Tibial artery (tissue), 4 donors: ENCODE measurements around the gene CTIF.

Experiments used
- DNase-seq, 2 donors: peaks; one replicate each; pipeline ENCODE4 v3.0.0-alpha.2; 2019
- H3K27ac ChIP-seq, 2 donors: fragments of 200-600 bp; sonication (generic) in 1 of 2; 1 replicate in 1 of 2; 2 replicates in 1 of 2; pipeline ENCODE4 v1.5.1; 2018 to 2019; ENCODE audit warnings: mild to moderate bottlenecking in 1 of 2
- H3K27me3 ChIP-seq, 2 donors: fragments of 200-600 bp; sonication (generic) in 1 of 2; one replicate each; pipeline versions ENCODE4 v1.5.1 to v1.6.0; 2016 to 2019
- H3K36me3 ChIP-seq, 3 donors: fragments of 200-600 bp; sonication (generic) in 2 of 3; one replicate each; pipeline ENCODE4 v1.5.1; 2016 to 2019; ENCODE audit warnings: mild to moderate bottlenecking in 2 of 3
- H3K4me1 ChIP-seq, 4 donors: fragments of 200-600 bp; sonication (generic) in 2 of 4; 1 replicate in 3 of 4; 2 replicates in 1 of 4; pipeline ENCODE4 v1.5.1; 2016 to 2019
- H3K4me3 ChIP-seq, 2 donors: fragments of 200-600 bp; sonication (generic) in 1 of 2; 1 replicate in 1 of 2; 2 replicates in 1 of 2; pipeline ENCODE4 v1.5.1; 2018 to 2019; ENCODE audit warnings: mild to moderate bottlenecking in 2 of 2
- H3K9me3 ChIP-seq, 3 donors: fragments of 200-600 bp; sonication (generic) in 1 of 3; one replicate each; pipeline ENCODE4 v1.5.1; 2016 to 2019
- intact Hi-C: fragments of 100-400 bp; cut with DNase I; formaldehyde crosslinking; loops from one replicate; pipeline ENCODE4 v1.15.0; 2023; ENCODE audit warnings: low total_unique reads
- TF ChIP-seq, protein P1 (sequence below), 2 experiments: fragments of 200-600 bp in 1 of 2; fragments of 450-650 bp in 1 of 2; IDR thresholded peaks; one replicate each; pipeline ENCODE4 v1.5.1; 2017 to 2019; ENCODE audit warnings: antibody characterized with exemption in 2 of 2, mild to moderate bottlenecking in 1 of 2, moderate library complexity in 1 of 2

CTIF gene

DNA sequence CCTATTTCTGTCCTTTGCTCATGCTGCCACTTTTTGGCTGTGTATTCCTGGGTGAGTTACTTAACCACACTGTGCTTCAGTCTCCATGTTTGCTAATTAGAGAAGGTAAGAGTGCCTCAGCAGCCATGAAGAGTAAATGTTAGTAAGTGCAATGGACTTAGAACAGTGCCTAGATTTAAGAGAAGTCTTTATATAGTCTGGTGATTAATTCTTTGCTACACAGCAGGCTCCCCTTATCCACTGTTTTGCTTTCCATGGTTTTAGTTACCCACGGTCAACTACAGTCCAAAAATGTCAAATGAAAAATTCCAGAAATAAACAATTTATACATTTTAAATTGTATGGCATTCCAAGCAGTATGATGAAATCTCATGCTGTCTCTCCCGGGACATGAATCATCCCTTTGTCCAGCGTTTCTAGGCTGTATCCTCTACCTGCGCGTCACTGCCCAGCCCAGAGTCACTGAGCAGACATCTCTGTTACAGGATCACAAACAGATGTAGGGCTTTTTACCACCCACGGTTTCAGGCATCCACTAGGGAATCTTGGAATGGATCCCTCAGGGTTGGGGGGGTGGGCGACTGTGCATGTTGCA is 91.0 kb downstream of the CTIF start:
- intact Hi-C loops, result no loop called here
- H3K4me3 ChIP-seq, result no peak overlapping the region
- H3K9me3 ChIP-seq, result no peaks in the 10 kb centered on the region
- peaks cover 0 to 6% (median 2%) of the 10 kb centered on the region in 4 donors for H3K4me1 ChIP-seq
- peaks cover 0 to 20% (median 15%) of the 10 kb centered on the region in 3 donors for H3K36me3 ChIP-seq
- no peak overlapping the region for H3K27ac ChIP-seq
- TF ChIP-seq, protein P1, sequence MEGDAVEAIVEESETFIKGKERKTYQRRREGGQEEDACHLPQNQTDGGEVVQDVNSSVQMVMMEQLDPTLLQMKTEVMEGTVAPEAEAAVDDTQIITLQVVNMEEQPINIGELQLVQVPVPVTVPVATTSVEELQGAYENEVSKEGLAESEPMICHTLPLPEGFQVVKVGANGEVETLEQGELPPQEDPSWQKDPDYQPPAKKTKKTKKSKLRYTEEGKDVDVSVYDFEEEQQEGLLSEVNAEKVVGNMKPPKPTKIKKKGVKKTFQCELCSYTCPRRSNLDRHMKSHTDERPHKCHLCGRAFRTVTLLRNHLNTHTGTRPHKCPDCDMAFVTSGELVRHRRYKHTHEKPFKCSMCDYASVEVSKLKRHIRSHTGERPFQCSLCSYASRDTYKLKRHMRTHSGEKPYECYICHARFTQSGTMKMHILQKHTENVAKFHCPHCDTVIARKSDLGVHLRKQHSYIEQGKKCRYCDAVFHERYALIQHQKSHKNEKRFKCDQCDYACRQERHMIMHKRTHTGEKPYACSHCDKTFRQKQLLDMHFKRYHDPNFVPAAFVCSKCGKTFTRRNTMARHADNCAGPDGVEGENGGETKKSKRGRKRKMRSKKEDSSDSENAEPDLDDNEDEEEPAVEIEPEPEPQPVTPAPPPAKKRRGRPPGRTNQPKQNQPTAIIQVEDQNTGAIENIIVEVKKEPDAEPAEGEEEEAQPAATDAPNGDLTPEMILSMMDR (IDR thresholded peaks at IDR 0.05), result no peak
- H3K27me3 ChIP-seq, result no peaks in the 10 kb centered on the region
- DNase-seq, result peak in 1 of 2 donors; percentile 25

DNA sequence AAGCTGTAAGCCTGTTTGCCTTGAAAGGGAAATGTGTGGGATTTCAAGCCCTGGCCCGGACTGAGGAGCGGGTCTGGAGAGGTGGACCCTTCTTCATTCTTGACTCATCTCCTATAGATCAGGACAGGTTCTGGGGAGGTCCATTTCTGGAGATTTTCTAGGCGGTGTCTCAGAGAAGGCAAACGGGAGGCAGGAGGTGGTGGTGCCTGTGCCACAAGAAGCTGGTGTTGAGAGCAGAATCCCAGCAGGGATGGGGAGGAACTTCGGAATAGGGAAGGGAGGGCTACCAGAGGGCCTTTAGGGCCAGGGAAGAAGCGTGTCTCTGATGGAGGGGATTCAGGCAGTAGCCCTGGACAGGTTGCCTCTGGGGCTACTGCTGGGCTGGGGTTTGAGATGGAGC is 93.0 kb downstream of the CTIF start:
- no peak overlapping the region for H3K4me3 ChIP-seq
- H3K27ac ChIP-seq, result no peak overlapping the region
- intact Hi-C loops, result no loop called here
- TF ChIP-seq, protein P1 (IDR thresholded peaks at IDR 0.05), result no peak
- H3K4me1 ChIP-seq, result peaks cover 0 to 13% (median 2%) of the 10 kb centered on the region in 4 donors
- H3K27me3 ChIP-seq, result no peaks in the 10 kb centered on the region
- DNase-seq, result peak in 1 of 2 donors; percentile 20
- no peaks in the 10 kb centered on the region for H3K9me3 ChIP-seq
- H3K36me3 ChIP-seq, result peaks cover 0 to 26% (median 20%) of the 10 kb centered on the region in 3 donors

DNA sequence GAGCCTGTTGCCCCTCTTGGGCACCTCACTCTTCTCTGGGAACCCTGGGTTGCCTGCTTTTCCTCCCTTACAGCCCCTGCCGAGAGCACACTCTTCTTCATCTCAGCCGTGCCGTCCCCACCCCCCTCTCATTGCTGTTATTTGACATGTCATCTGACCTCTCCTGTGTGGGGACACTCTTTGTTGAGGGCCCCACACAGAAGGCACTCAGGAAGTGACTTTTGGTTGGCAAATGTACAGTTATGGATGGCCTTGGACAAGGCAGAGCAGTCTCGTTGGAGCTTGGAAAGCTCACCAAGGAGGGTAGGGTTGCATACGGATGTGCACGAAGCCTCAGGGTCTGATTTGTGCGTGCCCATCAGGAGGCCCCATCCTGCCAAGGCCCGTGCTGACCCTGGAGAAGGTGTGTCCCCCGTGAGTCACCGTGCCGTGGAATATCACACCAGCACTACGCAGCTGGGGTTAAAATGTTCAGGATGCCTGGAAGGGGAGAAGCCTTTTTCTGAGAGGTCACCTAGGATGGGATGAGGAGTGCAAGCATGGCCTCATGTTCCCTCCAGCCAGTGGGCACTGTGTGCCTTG is 93.9 kb downstream of the CTIF start:
- peaks cover 0 to 13% (median 2%) of the 10 kb centered on the region in 4 donors for H3K4me1 ChIP-seq
- DNase-seq, result peak in 1 of 2 donors; percentile 34
- H3K36me3 ChIP-seq, result peaks cover 0 to 35% (median 29%) of the 10 kb centered on the region in 3 donors
- no peak overlapping the region for H3K4me3 ChIP-seq
- H3K9me3 ChIP-seq, result no peaks in the 10 kb centered on the region
- H3K27me3 ChIP-seq, result no peaks in the 10 kb centered on the region
- intact Hi-C loops, result no loop called here
- no peak overlapping the region for H3K27ac ChIP-seq
- TF ChIP-seq, protein P1 (IDR thresholded peaks at IDR 0.05), result no peak

DNA sequence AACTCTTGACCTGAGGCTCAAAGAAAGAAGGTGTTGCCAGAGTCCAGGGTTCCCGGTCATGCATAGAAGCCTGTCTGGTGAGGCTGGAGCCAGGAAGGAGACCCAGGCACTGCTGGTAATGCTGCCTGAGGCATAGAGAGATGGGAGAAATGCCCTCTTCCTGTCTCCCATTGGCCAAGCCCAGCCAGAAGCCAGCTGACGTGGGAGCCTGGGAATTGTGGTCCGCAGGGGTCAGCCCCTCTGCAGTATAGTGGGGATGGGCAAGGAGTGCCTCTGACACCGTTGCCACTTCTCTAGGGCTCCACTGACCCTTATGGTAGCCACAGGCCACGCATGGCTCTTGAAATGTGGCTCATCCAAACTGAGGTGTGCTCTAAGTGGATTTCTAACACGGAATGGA is 95.7 kb downstream of the CTIF start:
- H3K36me3 ChIP-seq, result peaks cover 0 to 37% (median 26%) of the 10 kb centered on the region in 3 donors
- H3K27me3 ChIP-seq, result no peaks in the 10 kb centered on the region
- H3K4me1 ChIP-seq, result peaks cover 0 to 13% (median 2%) of the 10 kb centered on the region in 4 donors
- H3K4me3 ChIP-seq, result no peak overlapping the region
- intact Hi-C loops, result no loop called here
- DNase-seq, result peak in 1 of 2 donors; percentile 59
- no peak overlapping the region for H3K27ac ChIP-seq
- TF ChIP-seq, protein P1 (IDR thresholded peaks at IDR 0.05), result no peak
- no peaks in the 10 kb centered on the region for H3K9me3 ChIP-seq

DNA sequence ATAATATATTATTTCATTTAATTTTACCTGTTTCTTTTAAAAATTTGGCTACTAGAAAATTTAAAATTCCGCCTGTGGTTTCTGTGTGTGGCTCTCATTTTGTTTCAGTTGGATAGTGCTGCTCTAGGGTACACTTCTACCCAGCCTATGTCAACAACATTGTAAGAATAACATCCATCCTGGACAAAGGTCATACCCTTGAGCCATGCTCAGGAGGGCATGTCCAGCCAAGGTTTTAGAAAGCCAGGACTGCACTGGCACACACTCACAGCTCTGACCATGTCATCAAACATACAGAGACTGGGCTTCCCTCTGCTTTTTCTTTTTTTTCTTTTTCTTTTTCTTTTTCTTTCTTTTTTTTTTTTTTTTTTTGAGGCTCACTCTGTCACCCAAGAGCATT is 96.1 kb downstream of the CTIF start:
- intact Hi-C loops, result no loop called here
- Histone ChIP-seq H3K4me1 (peaks cover 0 to 11% (median 2%) of the 10 kb centered on the region in 4 donors), H3K9me3 (no peaks in the 10 kb centered on the region), H3K4me3 (no peak overlapping the region), H3K27me3 (no peaks in the 10 kb centered on the region), H3K27ac (no peak overlapping the region), H3K36me3 (peaks cover 0 to 37% (median 26%) of the 10 kb centered on the region in 3 donors)
- no peak for DNase-seq
- TF ChIP-seq, protein P1 (IDR thresholded peaks at IDR 0.05), result no peak
